Measurements from ENCODE around the gene PRKG1. TPM values are rescaled to one million over a fixed set of nuclear protein-coding genes. Genes with fewer than 3 reads are reported as not detected.
A peak's percentile ranks its signal among the peaks of the same experiment; 100 is the strongest.

PRKG1 gene
- total RNA-seq, 1 donor from 2014 or later = 22.8 TPM

GRCh38 chr10:51638211-51638610 lies 563.9 kb downstream of the PRKG1 start:
- H3K4me3 Mint-ChIP-seq (ENCODE audit: unreplicated experiment) = no peak overlapping the region
- H3K36me3 Mint-ChIP-seq (ENCODE audit: low read depth) = peaks cover 2% of the 10 kb centered on the region
- DNase-seq (ENCODE audit: low spot score) = no peak
- peaks cover 4% of the 10 kb centered on the region for H3K9me3 Mint-ChIP-seq (ENCODE audit: low read depth)
- peaks cover 7% of the 10 kb centered on the region for H3K4me1 Mint-ChIP-seq (ENCODE audit: low read depth)
- H3K27ac Mint-ChIP-seq (ENCODE audit: unreplicated experiment) = no peak overlapping the region
- TF ChIP-seq CTCF (IDR thresholded peaks at IDR 0.05) = no peak
- no peaks in the 10 kb centered on the region for H3K27me3 Mint-ChIP-seq (ENCODE audit: low read depth)

GRCh38 chr10:51638737-51639136 lies 564.5 kb downstream of the PRKG1 start:
- H3K36me3 Mint-ChIP-seq (ENCODE audit: low read depth) = peaks cover 2% of the 10 kb centered on the region
- peaks cover 12% of the 10 kb centered on the region for H3K4me1 Mint-ChIP-seq (ENCODE audit: low read depth)
- TF ChIP-seq CTCF (IDR thresholded peaks at IDR 0.05) = peak; percentile 40
- H3K27ac Mint-ChIP-seq (ENCODE audit: unreplicated experiment) = no peak overlapping the region
- H3K9me3 Mint-ChIP-seq (ENCODE audit: low read depth) = peaks cover 4% of the 10 kb centered on the region
- DNase-seq (ENCODE audit: low spot score) = no peak
- H3K4me3 Mint-ChIP-seq (ENCODE audit: unreplicated experiment) = no peak overlapping the region
- no peaks in the 10 kb centered on the region for H3K27me3 Mint-ChIP-seq (ENCODE audit: low read depth)

- no peak for TF ChIP-seq CTCF (IDR thresholded peaks at IDR 0.05)
- peaks cover 18% of the 10 kb centered on the region for H3K4me1 Mint-ChIP-seq (ENCODE audit: low read depth)
- no peaks in the 10 kb centered on the region for H3K36me3 Mint-ChIP-seq (ENCODE audit: low read depth)
- no peaks in the 10 kb centered on the region for H3K9me3 Mint-ChIP-seq (ENCODE audit: low read depth)
- H3K27ac Mint-ChIP-seq (ENCODE audit: unreplicated experiment) = no peak overlapping the region
- no peak for DNase-seq (ENCODE audit: low spot score)
- H3K27me3 Mint-ChIP-seq (ENCODE audit: low read depth) = no peaks in the 10 kb centered on the region
- H3K4me3 Mint-ChIP-seq (ENCODE audit: unreplicated experiment) = no peak overlapping the region
Observed at GRCh38 chr10:51640120-51640819, 566.0 kb downstream of the PRKG1 start.

- H3K4me3 Mint-ChIP-seq (ENCODE audit: unreplicated experiment) = no peak overlapping the region
- H3K36me3 Mint-ChIP-seq (ENCODE audit: low read depth) = no peaks in the 10 kb centered on the region
- H3K9me3 Mint-ChIP-seq (ENCODE audit: low read depth) = no peaks in the 10 kb centered on the region
- TF ChIP-seq CTCF (IDR thresholded peaks at IDR 0.05) = no peak
- no peak overlapping the region for H3K27ac Mint-ChIP-seq (ENCODE audit: unreplicated experiment)
- peaks cover 18% of the 10 kb centered on the region for H3K4me1 Mint-ChIP-seq (ENCODE audit: low read depth)
- no peaks in the 10 kb centered on the region for H3K27me3 Mint-ChIP-seq (ENCODE audit: low read depth)
- DNase-seq (ENCODE audit: low spot score) = no peak
Observed at GRCh38 chr10:51642581-51642980, 568.3 kb downstream of the PRKG1 start.

GRCh38 chr10:51643734-51644133 lies 569.4 kb downstream of the PRKG1 start:
- DNase-seq (ENCODE audit: low spot score) = no peak
- Mint-ChIP-seq H3K4me3 (ENCODE audit: unreplicated experiment) (no peak overlapping the region), H3K36me3 (ENCODE audit: low read depth) (no peaks in the 10 kb centered on the region), H3K27me3 (ENCODE audit: low read depth) (no peaks in the 10 kb centered on the region), H3K27ac (ENCODE audit: unreplicated experiment) (peak overlapping the region; percentile 28), H3K4me1 (ENCODE audit: low read depth) (peaks cover 18% of the 10 kb centered on the region), H3K9me3 (ENCODE audit: low read depth) (no peaks in the 10 kb centered on the region)
- TF ChIP-seq CTCF (IDR thresholded peaks at IDR 0.05) = no peak

All from chondrocyte (in vitro differentiated cells).